Measurements from ENCODE around the gene CHRNE. TPM values are rescaled to one million over a fixed set of nuclear protein-coding genes. Genes with fewer than 3 reads are reported as not detected.
"Not testable (repeated sequence)": the region's sequence is repeated elsewhere in the genome, so short reads cannot be mapped to it uniquely, and the experiment has no call there.

CHRNE gene
- total RNA-seq, 2 experiments from 2014 or later: 0.27 to 0.32 TPM

GRCh38 chr17:4931963-4932362 is 29.1 kb upstream of the CHRNE start, which contains the start of gene GP1BA:
Gene GP1BA, plus strand, starts transcription at chr17:4932277. Its CDS starts 328 bp downstream, at chr17:4932605.
- H3K4me2 ChIP-seq (ENCODE audit: low read length): no peak within 1 kb of the TSS

GRCh38 chr17:4928881-4929280 is 26.0 kb upstream of the CHRNE start:
- H3K4me2 ChIP-seq (ENCODE audit: low read length): no peak overlapping the region
- H3K4me3 ChIP-seq (ENCODE audit: low read depth, low read length, poor library complexity, severe bottlenecking): no peak overlapping the region
- no peak for TF ChIP-seq EZH2phosphoT487 (IDR thresholded peaks at IDR 0.05; ENCODE audit: borderline replicate concordance, low read depth, low read length)
- TF ChIP-seq CTCF (conservative IDR thresholded peaks at IDR 0.05; ENCODE audit: low read length): no peak
- H3K9me2 ChIP-seq (ENCODE audit: insufficient read depth, low read length): no peaks in the 10 kb centered on the region
- intact Hi-C loops (cut with micrococcal nuclease; ENCODE audit: unreplicated experiment): no loop called here
- H3K36me3 ChIP-seq (ENCODE audit: insufficient read depth, low read length): peaks cover 14% of the 10 kb centered on the region
- H2AFZ ChIP-seq (ENCODE audit: low read length): no peak overlapping the region
- H4K20me1 ChIP-seq (ENCODE audit: insufficient read depth, low read length): no peaks in the 10 kb centered on the region
- BruUV-seq (replicated peaks): no TSS peak
- H3K9me3 ChIP-seq (ENCODE audit: low read length): no peaks in the 10 kb centered on the region
- no peak overlapping the region for H3K27ac ChIP-seq (ENCODE audit: low read depth, low read length, poor library complexity, severe bottlenecking)
- ChIA-PET POLR2A (interaction anchor here (0.7 to 1.4 kb wide), 2 partner anchors 10 to 71 kb away, joined by 3 to 5 read pairs; partner anchors contain the start of gene SLC25A11), CTCF (ENCODE audit: unreplicated experiment) (no interaction called here)
- no peaks in the 10 kb centered on the region for H3K79me2 ChIP-seq (ENCODE audit: insufficient read depth, low read depth, low read length)
- no peaks in the 10 kb centered on the region for H3K4me1 ChIP-seq (ENCODE audit: insufficient read depth, low read length, poor library complexity, severe bottlenecking)
- DNase-seq (ENCODE audit: low spot score): no peak

More at GRCh38 chr17:4931963-4932362, 29.1 kb upstream of the CHRNE start, which contains the start of gene GP1BA:
- no peak for DNase-seq (ENCODE audit: low spot score)
- H4K20me1 ChIP-seq (ENCODE audit: insufficient read depth, low read length): no peaks in the 10 kb centered on the region
- intact Hi-C loops (cut with micrococcal nuclease; ENCODE audit: unreplicated experiment): no loop called here
- peaks cover 3% of the 10 kb centered on the region for H3K4me1 ChIP-seq (ENCODE audit: insufficient read depth, low read length, poor library complexity, severe bottlenecking)
- no peak for TF ChIP-seq CTCF (conservative IDR thresholded peaks at IDR 0.05; ENCODE audit: low read length)
- no peak for TF ChIP-seq EZH2phosphoT487 (IDR thresholded peaks at IDR 0.05; ENCODE audit: borderline replicate concordance, low read depth, low read length)
- BruUV-seq (replicated peaks): no TSS peak
- POLR2A ChIA-PET: no interaction called here
- CTCF ChIA-PET (ENCODE audit: unreplicated experiment): no interaction called here
- H2AFZ ChIP-seq (ENCODE audit: low read length): no peak within 1 kb of the TSS
- no peak within 1 kb of the TSS for H3K4me3 ChIP-seq (ENCODE audit: low read depth, low read length, poor library complexity, severe bottlenecking)
- H3K36me3 ChIP-seq (ENCODE audit: insufficient read depth, low read length): peaks cover 29% of the 10 kb centered on the region
- H3K9me2 ChIP-seq (ENCODE audit: insufficient read depth, low read length): no peaks in the 10 kb centered on the region
- H3K27ac ChIP-seq (ENCODE audit: low read depth, low read length, poor library complexity, severe bottlenecking): no peak within 1 kb of the TSS
- H3K9me3 ChIP-seq (ENCODE audit: low read length): no peaks in the 10 kb centered on the region
- H3K79me2 ChIP-seq (ENCODE audit: insufficient read depth, low read depth, low read length): no peaks in the 10 kb centered on the region

GRCh38 chr17:4926577-4927335 is 23.9 kb upstream of the CHRNE start:
- H3K79me2 ChIP-seq (ENCODE audit: insufficient read depth, low read depth, low read length); CTCF ChIA-PET (ENCODE audit: unreplicated experiment); BruUV-seq (replicated peaks); H4K20me1 ChIP-seq (ENCODE audit: insufficient read depth, low read length); H3K9me3 ChIP-seq (ENCODE audit: low read length); H3K9me2 ChIP-seq (ENCODE audit: insufficient read depth, low read length); intact Hi-C loops (cut with micrococcal nuclease; ENCODE audit: unreplicated experiment); H3K4me1 ChIP-seq (ENCODE audit: insufficient read depth, low read length, poor library complexity, severe bottlenecking); H3K27ac ChIP-seq (ENCODE audit: low read depth, low read length, poor library complexity, severe bottlenecking); H3K4me2 ChIP-seq (ENCODE audit: low read length); DNase-seq (ENCODE audit: low spot score); H2AFZ ChIP-seq (ENCODE audit: low read length); H3K4me3 ChIP-seq (ENCODE audit: low read depth, low read length, poor library complexity, severe bottlenecking): not testable (repeated sequence)
- H3K36me3 ChIP-seq (ENCODE audit: insufficient read depth, low read length): peaks cover 14% of the 10 kb centered on the region
- POLR2A ChIA-PET: interaction anchor here (0.7 kb wide), 1 partner anchor 349 kb away, joined by 3 read pairs; no protein-coding TSS in a partner anchor

Measured in OCI-LY7 (cell line).